Dendritic cell treated with granulocyte-macrophage colony-stimulating factor and Interleukin-4, amounts not matched to agents 40 ng/mL and 50 ng/mL, for 4 days (primary cell): ENCODE results near the gene ACTG2.
"Not testable (repeated sequence)": the region's sequence is repeated elsewhere in the genome, so short reads cannot be mapped to it uniquely, and the experiment has no call there.

Source experiments
- H3K27ac Mint-ChIP-seq: one replicate; pipeline ENCODE4 v1.8.0; 2022; ENCODE audit warnings: mild to moderate bottlenecking, mixed read lengths
- H3K27me3 Mint-ChIP-seq: one replicate; pipeline ENCODE4 v1.8.0; 2022; ENCODE audit warnings: mild to moderate bottlenecking, mixed read lengths
- H3K36me3 Mint-ChIP-seq: one replicate; pipeline ENCODE4 v1.8.0; 2022; ENCODE audit warnings: low read depth, mixed read lengths
- H3K4me1 Mint-ChIP-seq: one replicate; pipeline ENCODE4 v1.8.0; 2022; ENCODE audit warnings: low read depth, mixed read lengths
- H3K4me3 Mint-ChIP-seq: one replicate; pipeline ENCODE4 v1.8.0; 2022; ENCODE audit warnings: mild to moderate bottlenecking, moderate library complexity, mixed read lengths
- H3K9me3 Mint-ChIP-seq: one replicate; pipeline ENCODE4 v1.8.0; 2022; ENCODE audit warnings: mixed read lengths
- intact Hi-C: fragments of 100-400 bp; cut with micrococcal nuclease; formaldehyde crosslinking; loops from one replicate; pipeline ENCODE4 v1.15.0; 2022

The ACTG2 gene

DNA sequence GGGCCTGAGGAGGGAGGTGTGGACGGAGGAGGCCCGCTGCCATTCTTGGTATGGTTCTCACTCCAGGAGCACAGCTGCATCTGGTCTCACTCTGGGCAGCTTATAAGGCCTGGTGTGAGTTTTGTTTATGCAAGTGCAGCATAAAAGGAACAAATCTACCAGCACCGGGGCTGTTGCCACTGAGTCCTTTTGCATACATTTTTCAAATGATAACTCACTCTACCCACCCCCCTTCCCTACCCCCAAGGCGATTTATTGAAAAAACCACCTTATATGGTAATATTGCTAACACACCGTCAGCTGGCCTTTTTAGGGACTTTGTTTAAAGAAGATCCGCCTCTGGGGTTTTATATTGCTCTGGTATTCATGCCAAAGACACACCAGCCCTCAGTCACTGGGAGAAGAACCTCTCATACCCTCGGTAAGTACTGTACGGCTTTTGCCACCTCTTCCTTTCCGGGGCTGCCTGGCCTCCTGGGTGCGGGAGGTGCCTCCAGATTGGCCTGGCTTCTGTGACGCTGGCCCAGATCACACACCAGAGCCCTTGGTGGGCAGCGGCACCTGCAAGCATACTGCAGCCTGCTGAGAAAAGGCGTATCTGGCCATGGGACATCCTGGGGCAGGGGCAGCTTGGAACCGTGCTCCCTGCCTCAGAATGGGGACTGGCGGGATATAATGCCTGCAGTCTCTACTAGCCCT, at the start of gene ACTG2:
ACTG2 (plus strand) TSS at position 378 of the 699 bp plus-strand sequence. CDS start 8,304 bp downstream, outside the sequence.
- H3K9me3 Mint-ChIP-seq, result no peaks in the 10 kb centered on the region
- H3K4me3 Mint-ChIP-seq, result no peak within 1 kb of the TSS
- H3K4me1 Mint-ChIP-seq, result peaks cover 26% of the 10 kb centered on the region
- no peak within 1 kb of the TSS for H3K27ac Mint-ChIP-seq
- H3K36me3 Mint-ChIP-seq, result no peaks in the 10 kb centered on the region
- intact Hi-C loops, result no loop called here
- H3K27me3 Mint-ChIP-seq, result peaks cover 14% of the 10 kb centered on the region

DNA sequence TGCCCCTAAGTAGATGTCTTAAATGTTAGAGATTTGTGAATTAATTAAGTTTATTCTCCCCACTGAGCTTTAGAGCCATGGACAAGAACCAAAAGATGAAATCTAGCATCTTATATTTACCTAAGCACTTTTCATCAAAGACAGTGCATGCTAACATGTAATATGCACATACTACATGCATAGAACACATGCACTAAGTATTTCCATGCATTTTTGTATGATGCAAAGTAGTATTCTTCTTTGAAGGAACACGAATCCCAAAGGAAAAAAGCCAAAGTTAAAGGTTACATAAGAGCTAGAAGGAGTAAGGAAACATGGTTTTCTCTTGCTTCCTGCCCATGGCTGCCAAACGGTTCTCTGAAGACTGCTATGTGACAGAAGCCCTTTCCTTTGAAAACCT, 48.7 kb upstream of the ACTG2 start:
- Mint-ChIP-seq H3K27me3 (no peaks in the 10 kb centered on the region), H3K9me3 (no peaks in the 10 kb centered on the region), H3K4me1 (peaks cover 2% of the 10 kb centered on the region), H3K36me3 (peaks cover 67% of the 10 kb centered on the region), H3K27ac (no peak overlapping the region), H3K4me3 (no peak overlapping the region)
- intact Hi-C loops, result no loop called here

DNA sequence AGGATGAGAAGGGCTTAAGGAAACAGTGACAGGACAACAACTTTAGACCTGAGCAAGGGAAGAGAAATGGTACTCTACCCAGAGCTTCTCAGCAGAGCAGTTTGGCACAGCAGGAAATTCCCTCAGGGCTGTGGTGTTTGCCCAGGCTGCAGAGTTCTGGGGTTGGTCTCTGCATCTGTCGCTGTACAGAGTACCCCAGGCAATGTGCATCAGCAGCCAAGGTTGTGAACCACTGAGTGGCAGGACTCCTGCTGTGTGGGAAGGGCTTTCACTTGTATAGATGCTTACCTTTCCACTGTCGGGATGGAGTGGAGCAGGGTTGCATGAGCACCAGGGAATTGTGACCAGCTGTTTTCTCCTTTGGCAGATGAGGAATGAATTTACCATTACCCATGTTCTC, 42.8 kb upstream of the ACTG2 start:
- Mint-ChIP-seq H3K9me3 (no peaks in the 10 kb centered on the region), H3K27ac (no peak overlapping the region), H3K4me1 (no peaks in the 10 kb centered on the region), H3K27me3 (no peaks in the 10 kb centered on the region), H3K4me3 (no peak overlapping the region), H3K36me3 (peaks cover 52% of the 10 kb centered on the region)
- intact Hi-C loops, result loop anchor here (10.0 kb wide), 1 partner anchor 135 kb away; the partner anchor contains the start of gene TET3

DNA sequence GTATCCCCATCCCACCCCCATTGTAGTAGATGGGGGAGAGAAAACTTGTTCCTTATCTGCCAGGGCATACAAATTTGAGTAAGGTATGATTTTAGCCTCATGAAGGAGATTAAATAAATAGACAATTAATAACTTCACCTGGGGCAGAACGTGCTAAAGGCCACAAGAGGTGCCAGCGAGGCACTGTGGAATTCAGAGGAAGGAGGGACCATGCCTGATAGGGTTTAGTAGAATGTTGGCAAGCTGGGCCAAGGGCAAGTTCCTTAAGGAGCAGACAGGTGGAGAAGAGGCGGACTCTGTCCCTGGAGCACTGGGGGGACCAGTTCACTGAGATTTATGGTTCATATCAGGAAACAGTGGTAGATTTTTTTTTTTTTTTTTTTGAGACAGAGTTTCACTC, 41.5 kb upstream of the ACTG2 start:
- Mint-ChIP-seq H3K4me3 (no peak overlapping the region), H3K9me3 (no peaks in the 10 kb centered on the region), H3K36me3 (peaks cover 39% of the 10 kb centered on the region), H3K4me1 (no peaks in the 10 kb centered on the region), H3K27ac (no peak overlapping the region), H3K27me3 (no peaks in the 10 kb centered on the region)
- intact Hi-C loops, result loop anchor here (10.0 kb wide), 1 partner anchor 134 kb away; the partner anchor contains the start of gene TET3

DNA sequence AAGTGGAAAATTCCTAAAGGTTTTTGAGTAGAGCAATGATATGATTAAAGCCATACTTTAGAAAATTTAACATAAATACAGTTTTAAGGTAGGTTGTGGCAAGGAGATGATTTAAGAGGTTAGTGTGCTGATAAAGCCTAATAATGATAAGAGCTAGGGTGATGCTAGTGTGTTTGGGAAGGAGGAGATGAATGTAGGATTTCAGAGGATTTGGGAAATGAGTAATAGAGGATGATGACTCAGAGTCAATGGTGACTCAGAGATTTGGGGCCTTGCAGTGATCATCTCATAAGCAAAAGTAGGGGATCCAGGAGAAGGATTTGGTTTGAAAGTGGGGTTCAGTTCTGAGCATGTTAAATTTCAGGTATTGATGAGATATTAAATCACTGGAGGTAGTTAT, 40.8 kb upstream of the ACTG2 start:
- peaks cover 32% of the 10 kb centered on the region for H3K36me3 Mint-ChIP-seq
- no peaks in the 10 kb centered on the region for H3K9me3 Mint-ChIP-seq
- no peaks in the 10 kb centered on the region for H3K4me1 Mint-ChIP-seq
- no peak overlapping the region for H3K4me3 Mint-ChIP-seq
- intact Hi-C loops, result loop anchor here (10.0 kb wide), 1 partner anchor 133 kb away; the partner anchor contains the start of gene TET3
- H3K27ac Mint-ChIP-seq, result no peak overlapping the region
- H3K27me3 Mint-ChIP-seq, result no peaks in the 10 kb centered on the region

DNA sequence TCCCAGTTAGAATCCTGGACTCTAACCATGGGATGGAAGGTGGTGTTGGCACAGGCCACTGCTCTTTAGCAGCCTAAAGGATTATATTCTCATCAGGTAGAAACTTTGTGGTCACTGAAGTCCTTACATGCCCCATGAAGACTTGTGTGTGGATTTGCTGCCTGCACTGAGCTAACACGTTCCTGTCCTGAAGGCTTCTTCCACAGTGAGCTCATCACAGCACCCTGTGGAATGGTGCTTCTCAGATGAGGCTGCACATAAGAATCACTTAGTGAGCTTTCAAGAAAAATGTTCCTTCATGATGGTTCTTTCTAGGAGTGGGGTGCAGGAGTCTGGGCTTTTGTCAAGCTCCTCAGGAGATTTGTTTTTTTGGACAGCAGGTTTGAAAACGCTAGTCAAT, 37.3 kb upstream of the ACTG2 start:
- H3K27ac Mint-ChIP-seq, result no peak overlapping the region
- intact Hi-C loops, result loop anchor here (10.0 kb wide), 1 partner anchor 129 kb away; the partner anchor contains the start of gene TET3
- no peaks in the 10 kb centered on the region for H3K9me3 Mint-ChIP-seq
- no peaks in the 10 kb centered on the region for H3K27me3 Mint-ChIP-seq
- peaks cover 19% of the 10 kb centered on the region for H3K36me3 Mint-ChIP-seq
- H3K4me3 Mint-ChIP-seq, result no peak overlapping the region
- no peaks in the 10 kb centered on the region for H3K4me1 Mint-ChIP-seq

DNA sequence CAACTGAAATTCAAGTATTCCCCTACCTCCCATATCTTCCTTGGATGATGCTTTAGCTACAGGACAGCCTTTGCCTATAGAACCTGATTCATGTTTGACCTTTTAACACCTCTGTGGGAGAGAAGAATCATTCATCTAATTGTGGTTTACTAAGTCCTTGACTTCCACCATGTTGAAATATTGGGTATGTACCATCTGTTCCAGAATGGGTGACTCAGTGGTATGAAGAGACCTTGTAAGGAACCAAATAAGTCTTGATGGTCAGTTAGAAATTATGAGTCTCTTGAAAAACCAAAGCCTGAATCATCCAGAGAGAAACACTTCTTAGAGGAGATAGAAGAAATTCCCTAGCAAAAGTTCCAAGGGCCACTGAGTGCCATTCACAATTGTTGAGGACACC, 36.6 kb upstream of the ACTG2 start:
- intact Hi-C loops, result loop anchor here (10.0 kb wide), 1 partner anchor 129 kb away; the partner anchor contains the start of gene TET3
- no peaks in the 10 kb centered on the region for H3K9me3 Mint-ChIP-seq
- H3K36me3 Mint-ChIP-seq, result peaks cover 25% of the 10 kb centered on the region
- H3K4me3 Mint-ChIP-seq, result no peak overlapping the region
- H3K4me1 Mint-ChIP-seq, result no peaks in the 10 kb centered on the region
- no peaks in the 10 kb centered on the region for H3K27me3 Mint-ChIP-seq
- no peak overlapping the region for H3K27ac Mint-ChIP-seq

DNA sequence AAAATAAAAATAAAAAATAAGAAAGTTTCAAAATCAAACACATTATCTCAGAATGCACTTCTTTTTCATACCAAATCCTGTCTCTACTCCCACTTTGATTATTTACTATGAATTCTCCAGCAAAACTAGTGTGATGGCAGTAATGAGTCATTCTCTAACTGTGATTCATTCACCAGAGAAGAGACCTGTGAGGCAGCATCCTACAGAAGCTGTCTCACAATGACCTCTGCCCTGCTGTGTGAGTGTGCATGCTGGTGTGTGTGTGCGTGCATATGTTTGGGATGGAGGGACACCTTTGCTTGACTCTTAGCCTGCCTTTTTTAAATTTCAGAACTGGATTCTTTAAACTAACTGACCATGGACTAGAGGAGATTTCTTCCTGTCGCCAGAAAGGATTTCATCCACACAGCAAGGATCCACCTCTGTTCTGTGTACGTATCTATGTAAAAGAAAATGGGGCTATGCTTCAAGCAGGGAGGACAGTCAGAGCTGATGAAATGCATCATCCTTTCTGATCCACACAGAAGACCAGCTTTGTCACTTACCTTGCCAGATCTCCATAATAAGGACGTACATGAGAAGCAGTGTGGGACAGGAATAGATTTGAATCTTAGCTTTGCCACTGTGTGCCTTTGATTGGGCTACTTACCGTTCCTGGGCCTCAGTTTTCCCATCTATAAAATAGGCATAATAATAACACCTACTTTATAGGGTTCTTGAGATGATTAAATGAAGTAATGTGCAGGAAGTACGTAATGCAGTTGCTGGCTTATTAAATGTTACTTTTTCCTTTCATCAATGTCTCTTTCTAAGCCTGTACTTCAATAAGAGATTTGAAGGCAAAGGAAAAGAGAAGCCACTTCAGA, 32.9 kb upstream of the ACTG2 start:
- Mint-ChIP-seq H3K4me3 (no peak overlapping the region), H3K27ac (no peak overlapping the region), H3K27me3 (no peaks in the 10 kb centered on the region), H3K36me3 (peaks cover 62% of the 10 kb centered on the region), H3K4me1 (no peaks in the 10 kb centered on the region), H3K9me3 (no peaks in the 10 kb centered on the region)
- intact Hi-C loops, result loop anchor here (10.0 kb wide), 1 partner anchor 125 kb away; the partner anchor contains the start of gene TET3

DNA sequence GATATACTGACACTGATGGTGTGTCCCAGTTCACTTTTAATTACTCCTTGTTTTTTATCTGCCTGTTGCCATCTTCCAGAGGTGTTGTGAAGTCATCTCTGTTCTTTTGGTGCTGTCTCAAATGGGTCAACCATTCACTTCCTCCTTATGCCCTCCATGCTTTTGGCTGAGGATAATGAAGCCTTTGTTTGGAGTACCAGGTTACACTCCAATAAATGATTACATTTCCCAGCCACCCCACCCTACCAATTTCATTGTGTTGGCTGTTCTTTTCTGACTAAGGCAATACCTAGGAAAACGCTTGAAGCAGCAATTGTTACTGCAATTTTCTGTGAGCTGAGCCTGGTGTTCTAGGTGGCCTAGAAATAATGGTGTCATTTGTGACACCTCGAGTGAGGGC, 29.8 kb upstream of the ACTG2 start:
- Mint-ChIP-seq H3K4me1 (no peaks in the 10 kb centered on the region), H3K27me3 (no peaks in the 10 kb centered on the region), H3K9me3 (no peaks in the 10 kb centered on the region), H3K36me3 (peaks cover 84% of the 10 kb centered on the region), H3K4me3 (no peak overlapping the region), H3K27ac (no peak overlapping the region)
- intact Hi-C loops, result no loop called here

DNA sequence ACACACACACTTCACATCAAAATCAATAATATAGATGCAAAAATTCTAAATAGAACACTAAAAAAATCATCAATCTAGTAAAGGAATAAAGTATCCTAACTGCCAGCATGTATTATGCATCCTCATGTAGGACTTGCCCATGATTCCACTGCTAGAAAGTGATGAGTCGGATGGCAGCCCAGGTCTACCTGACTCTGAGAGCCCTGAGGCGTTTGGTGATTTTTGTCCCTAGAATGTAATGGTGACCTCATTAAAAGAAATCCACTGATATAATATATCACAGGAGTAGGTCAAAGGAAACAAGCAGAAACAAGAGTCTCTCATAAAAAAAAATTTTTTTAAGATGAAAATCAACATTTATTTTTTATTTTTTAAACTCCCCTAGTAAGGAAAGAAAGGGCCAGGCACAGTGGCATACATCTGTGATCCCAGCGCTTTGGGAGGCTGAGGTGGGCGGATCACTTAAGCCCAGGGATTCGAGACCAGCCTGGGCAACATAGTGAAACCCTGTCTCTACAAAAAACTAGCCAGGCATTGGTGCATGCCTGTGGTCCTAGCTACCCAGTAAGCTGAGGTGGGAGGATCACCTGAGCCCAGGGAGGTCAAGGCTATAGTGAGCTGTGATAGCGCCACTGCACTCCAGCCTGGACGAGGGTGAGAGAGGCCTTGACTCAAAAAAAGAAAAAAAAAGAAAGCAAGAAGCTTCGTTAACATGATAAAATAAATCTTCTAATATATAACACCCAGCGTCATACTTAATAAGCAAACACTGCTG, 24.4 kb upstream of the ACTG2 start:
- intact Hi-C loops, result no loop called here
- H3K36me3 Mint-ChIP-seq, result peaks cover 37% of the 10 kb centered on the region
- H3K4me3 Mint-ChIP-seq, result no peak overlapping the region

DNA sequence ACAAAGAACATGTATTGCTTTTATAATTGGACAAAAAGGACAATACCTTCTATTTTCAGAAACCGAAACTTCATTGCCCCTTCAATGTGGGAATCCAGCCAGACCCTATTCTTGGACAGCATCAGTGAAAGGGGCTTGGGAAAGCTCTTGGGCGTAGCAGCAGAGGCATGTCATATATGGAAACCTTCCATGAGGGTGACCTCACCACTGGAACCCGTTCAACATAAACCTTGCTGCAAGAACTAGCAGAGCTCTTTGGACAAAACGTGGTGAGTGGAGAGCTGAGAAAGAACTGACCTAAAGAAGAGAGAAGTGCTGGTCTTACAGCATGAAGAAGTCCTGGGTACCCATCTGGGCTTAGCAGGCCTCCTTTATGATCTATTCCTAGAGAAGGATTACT, 22.7 kb upstream of the ACTG2 start:
- Mint-ChIP-seq H3K27ac (no peak overlapping the region), H3K36me3 (peaks cover 21% of the 10 kb centered on the region), H3K9me3 (no peaks in the 10 kb centered on the region), H3K27me3 (no peaks in the 10 kb centered on the region), H3K4me1 (no peaks in the 10 kb centered on the region), H3K4me3 (no peak overlapping the region)
- intact Hi-C loops, result no loop called here

More for the DNA sequence above, 24.4 kb upstream of the ACTG2 start:
- Mint-ChIP-seq H3K27ac (no peak overlapping the region), H3K27me3 (no peaks in the 10 kb centered on the region), H3K4me1 (no peaks in the 10 kb centered on the region), H3K9me3 (no peaks in the 10 kb centered on the region)

DNA sequence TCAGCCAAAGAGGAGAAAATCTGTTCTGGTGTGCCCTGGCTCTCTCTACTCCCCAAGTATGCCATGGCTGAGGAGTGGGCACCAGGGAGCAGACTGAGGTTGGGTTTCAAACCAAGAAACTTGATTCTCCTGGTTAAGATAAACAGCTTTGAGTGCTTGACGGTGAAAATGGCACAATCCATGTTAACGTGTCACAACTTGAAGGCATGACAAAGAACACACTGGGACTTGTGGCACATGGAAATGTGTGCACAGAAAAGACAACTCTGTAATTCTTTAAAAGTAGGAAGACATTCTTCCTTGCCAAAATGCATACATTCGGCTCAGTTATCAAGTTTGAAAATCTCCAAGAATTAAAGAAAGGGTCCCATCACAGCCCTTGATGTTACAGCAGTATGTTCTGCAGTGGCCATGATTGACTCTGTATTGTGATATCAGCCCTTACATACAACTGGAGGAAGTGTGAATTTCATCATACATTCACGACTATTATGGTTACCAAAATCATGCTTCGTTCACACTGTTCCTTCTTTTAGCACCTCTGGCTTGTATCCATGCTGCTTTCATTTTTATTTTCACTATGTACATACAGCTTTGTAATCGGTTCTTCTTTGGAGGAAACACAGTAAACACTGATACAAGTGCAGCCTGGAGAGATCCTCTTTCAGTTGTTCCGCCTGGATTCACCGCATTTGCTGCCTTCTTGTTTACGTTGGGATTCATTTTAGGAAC, 15.6 kb upstream of the ACTG2 start:
- H3K27me3 Mint-ChIP-seq, result no peaks in the 10 kb centered on the region
- peak overlapping the region; percentile 72 for H3K27ac Mint-ChIP-seq
- H3K36me3 Mint-ChIP-seq, result no peaks in the 10 kb centered on the region
- H3K4me3 Mint-ChIP-seq, result peak overlapping the region; percentile 51
- intact Hi-C loops, result loop anchor here (5.0 kb wide), 1 partner anchor 50 kb away; the partner anchor contains the start of gene DGUOK
- peaks cover 12% of the 10 kb centered on the region for H3K4me1 Mint-ChIP-seq
- no peaks in the 10 kb centered on the region for H3K9me3 Mint-ChIP-seq

DNA sequence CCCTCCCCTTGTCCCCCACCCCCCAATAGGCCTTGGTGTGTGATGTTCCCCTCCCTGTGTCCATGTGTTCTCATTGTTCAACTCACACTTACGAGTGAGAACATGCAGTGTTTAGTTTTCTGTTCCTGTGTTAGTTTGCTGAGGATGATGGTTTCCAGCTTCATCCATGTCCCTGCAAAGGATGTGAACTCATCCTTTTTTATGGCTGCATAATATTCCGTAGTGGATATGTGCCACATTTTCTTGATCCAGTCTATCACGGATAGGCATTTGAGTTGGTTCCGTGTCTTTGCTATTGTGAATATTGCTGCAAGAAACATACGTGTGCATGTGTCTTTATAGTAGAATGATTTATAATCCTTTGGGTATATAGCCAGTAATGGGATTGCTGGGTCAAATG, 14.8 kb upstream of the ACTG2 start:
- H3K27me3 Mint-ChIP-seq, H3K4me3 Mint-ChIP-seq, H3K36me3 Mint-ChIP-seq, H3K9me3 Mint-ChIP-seq: not testable (repeated sequence)
- peaks cover 12% of the 10 kb centered on the region for H3K4me1 Mint-ChIP-seq
- intact Hi-C loops, result loop anchor here (5.0 kb wide), 1 partner anchor 49 kb away; the partner anchor contains the start of gene DGUOK
- peak overlapping the region; percentile 72 for H3K27ac Mint-ChIP-seq
